GM13977 (cell line): ENCODE measurements around the gene ZNF598.

Experiments
- DNase-seq: peaks from one replicate; pipeline ENCODE4 v3.0.0; 2012; ENCODE audit warnings: low spot score
- CTCF ChIP-seq: IDR thresholded peaks from 2 replicates; pipeline ENCODE4 v1.5.1; 2012; ENCODE audit warnings: mild to moderate bottlenecking, control low read depth; ENCODE audit not compliant: insufficient read depth; ENCODE audit errors: extremely low read depth, missing control alignments
- in situ Hi-C: fragments of 300-500 bp; cut with MboI; formaldehyde crosslinking; loops from one replicate; pipeline ENCODE4 v1.12.0; 2022; ENCODE audit warnings: low sequenced_read_pairs, low pct_unique_long_range_greater_than_20kb, mixed read lengths, inconsistent platforms; ENCODE audit not compliant: unreplicated experiment

The ZNF598 gene

GRCh38 chr16:2009791-2010510, at the start of gene ZNF598:
ZNF598 (minus strand) TSS chr16:2009821.
- in situ Hi-C loops: no loop called here
- no peak for TF ChIP-seq CTCF
- DNase-seq: peak; percentile 98

GRCh38 chr16:2058872-2059271, 49.3 kb upstream of the ZNF598 start:
- DNase-seq: no peak
- TF ChIP-seq CTCF: no peak
- in situ Hi-C loops: no loop called here

GRCh38 chr16:2058420-2058819, 48.8 kb upstream of the ZNF598 start:
- in situ Hi-C loops: no loop called here
- TF ChIP-seq CTCF: no peak

GRCh38 chr16:2057438-2057837, 47.8 kb upstream of the ZNF598 start:
- DNase-seq: no peak
- in situ Hi-C loops: no loop called here
- no peak for TF ChIP-seq CTCF

More at GRCh38 chr16:2058420-2058819, 48.8 kb upstream of the ZNF598 start:
- no peak for DNase-seq

GRCh38 chr16:2056681-2057407, 47.2 kb upstream of the ZNF598 start:
- in situ Hi-C loops: no loop called here
- no peak for DNase-seq

GRCh38 chr16:2056077-2056476, 46.5 kb upstream of the ZNF598 start:
- DNase-seq: no peak
- TF ChIP-seq CTCF: peak; percentile 19
- in situ Hi-C loops: no loop called here

More at GRCh38 chr16:2056681-2057407, 47.2 kb upstream of the ZNF598 start:
- no peak for TF ChIP-seq CTCF
